Activated naive CD4-positive, alpha-beta T cell treated with anti-CD3 and anti-CD28 coated beads, Interleukin-2, amount 10 ng/mL, durations not matched to agents 7 days and 5 days (primary cell): ENCODE results near the gene GMDS.

Source experiments
- CTCF ChIA-PET: fragments of 350-600 bp; sonication (Branson Sonifier 250); formaldehyde crosslinking; loops from one replicate; lab custom pipeline; 2021; ENCODE audit warnings: antibody characterized with exemption; lab: Charles Lee
- DNase-seq: peaks from one replicate; pipeline ENCODE4 v3.0.0-alpha.2; 2020
- H3K27ac Mint-ChIP-seq: one replicate; pipeline ENCODE4 v1.8.0; 2021; ENCODE audit warnings: mild to moderate bottlenecking, moderate library complexity, mixed read lengths
- H3K27me3 Mint-ChIP-seq: one replicate; pipeline ENCODE4 v1.8.0; 2021; ENCODE audit warnings: mild to moderate bottlenecking, mixed read lengths
- H3K36me3 Mint-ChIP-seq: one replicate; pipeline ENCODE4 v1.8.0; 2021; ENCODE audit warnings: mixed read lengths
- H3K4me1 Mint-ChIP-seq: one replicate; pipeline ENCODE4 v1.8.0; 2021; ENCODE audit warnings: mixed read lengths
- H3K4me3 Mint-ChIP-seq: one replicate; pipeline ENCODE4 v1.8.0; 2021; ENCODE audit warnings: mild to moderate bottlenecking, moderate library complexity, mixed read lengths
- H3K9me3 Mint-ChIP-seq: one replicate; pipeline ENCODE4 v1.8.0; 2021; ENCODE audit warnings: mixed read lengths

GMDS gene

DNA sequence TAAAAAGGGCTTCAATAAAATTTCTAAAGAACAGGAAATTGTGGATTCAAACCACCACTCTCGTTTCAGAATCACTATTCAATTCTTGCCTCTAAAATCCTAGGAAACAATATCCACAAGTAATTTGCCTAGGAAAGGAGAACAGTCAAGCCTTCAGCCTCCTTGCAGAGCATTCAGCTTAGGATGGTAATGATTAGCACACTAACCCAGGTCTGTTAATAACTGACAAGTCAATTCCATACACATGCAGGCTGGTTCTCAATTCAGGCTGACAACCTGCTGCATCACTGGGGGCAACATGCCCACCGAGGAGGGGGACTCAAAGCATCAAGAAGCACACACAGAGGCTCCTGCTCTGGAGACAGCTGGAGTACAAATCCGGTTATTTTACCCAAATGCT lies 57.6 kb downstream of the GMDS start:
- CTCF ChIA-PET, result interaction anchor here (1.0 to 1.6 kb wide), 3 partner anchors 7 to 592 kb away, joined by 4 read pairs; no protein-coding TSS in a partner anchor
- Mint-ChIP-seq H3K4me3 (no peak overlapping the region), H3K27me3 (no peaks in the 10 kb centered on the region), H3K9me3 (no peaks in the 10 kb centered on the region), H3K27ac (no peak overlapping the region), H3K36me3 (peaks cover 2% of the 10 kb centered on the region), H3K4me1 (peaks cover 2% of the 10 kb centered on the region)
- no peak for DNase-seq

GRCh38 chr6:2186516-2186915 lies 58.9 kb downstream of the GMDS start:
- H3K4me1 Mint-ChIP-seq, result peaks cover 2% of the 10 kb centered on the region
- no peak for DNase-seq
- H3K4me3 Mint-ChIP-seq, result no peak overlapping the region
- H3K27ac Mint-ChIP-seq, result no peak overlapping the region
- no peaks in the 10 kb centered on the region for H3K36me3 Mint-ChIP-seq
- H3K27me3 Mint-ChIP-seq, result no peaks in the 10 kb centered on the region
- H3K9me3 Mint-ChIP-seq, result no peaks in the 10 kb centered on the region
- CTCF ChIA-PET, result interaction anchor here (1.1 kb wide), 1 partner anchor 591 kb away, joined by 4 read pairs; no protein-coding TSS in a partner anchor

GRCh38 chr6:2185466-2185865 lies 59.9 kb downstream of the GMDS start:
- H3K9me3 Mint-ChIP-seq, result no peaks in the 10 kb centered on the region
- H3K4me1 Mint-ChIP-seq, result peaks cover 2% of the 10 kb centered on the region
- H3K27me3 Mint-ChIP-seq, result no peaks in the 10 kb centered on the region
- H3K4me3 Mint-ChIP-seq, result no peak overlapping the region
- no peak for DNase-seq
- no peak overlapping the region for H3K27ac Mint-ChIP-seq
- CTCF ChIA-PET, result interaction anchor here (1.2 kb wide), 1 partner anchor 25 kb away, joined by 3 read pairs; no protein-coding TSS in a partner anchor
- no peaks in the 10 kb centered on the region for H3K36me3 Mint-ChIP-seq

- CTCF ChIA-PET, result interaction anchor here (1.1 to 1.2 kb wide), 2 partner anchors 25 to 450 kb away, joined by 3 read pairs; no protein-coding TSS in a partner anchor
- no peak overlapping the region for H3K27ac Mint-ChIP-seq
Observed at GRCh38 chr6:2184700-2185455, 60.5 kb downstream of the GMDS start.

DNA sequence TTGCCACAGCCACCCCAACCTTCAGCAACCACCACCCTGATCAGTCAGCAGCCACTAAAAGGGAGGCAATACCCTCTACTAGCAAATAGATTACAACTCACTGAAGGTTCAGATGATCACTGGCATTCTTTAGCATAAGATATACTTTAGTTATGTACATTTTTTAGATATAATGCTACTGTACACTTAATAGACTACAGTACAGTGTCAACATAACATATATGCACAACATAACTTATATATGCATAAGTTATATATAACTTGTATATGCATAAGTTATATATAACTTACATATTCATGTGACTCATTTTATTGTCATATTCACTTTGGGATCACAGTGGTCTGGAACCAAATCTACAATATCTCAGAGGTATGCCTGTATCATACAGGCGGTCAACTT lies 61.7 kb downstream of the GMDS start:
- no peak for DNase-seq
- Mint-ChIP-seq H3K9me3 (no peaks in the 10 kb centered on the region), H3K27me3 (no peaks in the 10 kb centered on the region), H3K27ac (no peak overlapping the region), H3K4me3 (no peak overlapping the region), H3K4me1 (peaks cover 2% of the 10 kb centered on the region), H3K36me3 (no peaks in the 10 kb centered on the region)
- CTCF ChIA-PET, result interaction anchor here (1.1 kb wide), 1 partner anchor 451 kb away, joined by 3 read pairs; no protein-coding TSS in a partner anchor

More at GRCh38 chr6:2184700-2185455, 60.5 kb downstream of the GMDS start:
- H3K4me1 Mint-ChIP-seq, result peaks cover 2% of the 10 kb centered on the region
- H3K36me3 Mint-ChIP-seq, result no peaks in the 10 kb centered on the region
- H3K9me3 Mint-ChIP-seq, result no peaks in the 10 kb centered on the region
- DNase-seq, result no peak
- no peak overlapping the region for H3K4me3 Mint-ChIP-seq
- H3K27me3 Mint-ChIP-seq, result no peaks in the 10 kb centered on the region

DNA sequence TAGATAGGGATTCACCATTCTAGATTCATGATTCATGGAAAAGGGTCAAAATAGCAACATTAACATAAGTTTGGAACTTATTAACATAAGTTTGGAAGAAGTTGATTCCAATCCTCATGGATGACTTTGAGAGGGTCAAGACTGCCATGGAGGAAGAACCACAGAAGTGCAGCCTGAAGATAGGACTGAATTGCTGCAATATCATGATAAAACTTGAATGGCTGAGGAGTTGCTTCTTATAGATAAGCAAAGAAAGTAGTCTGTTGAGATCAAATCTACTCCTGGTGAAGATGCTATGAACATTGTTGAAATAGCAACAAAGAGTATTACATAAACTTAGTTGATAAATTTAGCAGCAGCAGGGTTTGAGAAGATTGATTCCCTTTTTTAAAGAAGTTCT lies 62.2 kb downstream of the GMDS start:
- CTCF ChIA-PET, result no interaction called here
- Mint-ChIP-seq H3K4me1 (peaks cover 2% of the 10 kb centered on the region), H3K4me3 (no peak overlapping the region), H3K36me3 (no peaks in the 10 kb centered on the region), H3K27me3 (no peaks in the 10 kb centered on the region), H3K27ac (no peak overlapping the region), H3K9me3 (peaks cover 3% of the 10 kb centered on the region)
- DNase-seq, result no peak

GRCh38 chr6:2182251-2182650 lies 63.2 kb downstream of the GMDS start:
- Mint-ChIP-seq H3K36me3 (no peaks in the 10 kb centered on the region), H3K4me1 (no peaks in the 10 kb centered on the region), H3K27ac (no peak overlapping the region), H3K9me3 (peaks cover 11% of the 10 kb centered on the region), H3K27me3 (no peaks in the 10 kb centered on the region), H3K4me3 (no peak overlapping the region)
- DNase-seq, result no peak
- CTCF ChIA-PET, result interaction anchor here (0.8 kb wide), 2 partner anchors 88 to 170 kb away, joined by 3 read pairs; no protein-coding TSS in a partner anchor

DNA sequence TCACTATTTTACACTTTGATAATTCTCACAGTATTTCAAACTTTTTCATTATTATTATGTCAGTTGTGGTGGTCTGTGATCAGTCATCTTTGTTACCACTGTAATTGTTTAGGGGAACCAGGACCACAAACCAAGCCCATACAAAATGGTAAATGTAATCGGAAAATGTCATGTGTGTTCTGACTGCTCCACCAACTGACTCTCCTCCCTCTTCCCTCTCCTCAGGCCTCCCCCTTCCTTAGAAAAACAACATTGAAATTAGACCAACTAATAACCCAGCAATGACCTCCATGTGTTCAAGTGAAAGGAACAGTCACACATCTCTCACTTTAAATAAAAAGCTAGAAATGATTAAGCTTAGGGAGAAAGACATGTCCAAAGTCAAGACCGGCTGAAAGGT lies 63.8 kb downstream of the GMDS start:
- Mint-ChIP-seq H3K27me3 (no peaks in the 10 kb centered on the region), H3K27ac (no peak overlapping the region), H3K4me3 (no peak overlapping the region), H3K4me1 (no peaks in the 10 kb centered on the region), H3K9me3 (peaks cover 11% of the 10 kb centered on the region), H3K36me3 (no peaks in the 10 kb centered on the region)
- CTCF ChIA-PET, result no interaction called here
- no peak for DNase-seq

DNA sequence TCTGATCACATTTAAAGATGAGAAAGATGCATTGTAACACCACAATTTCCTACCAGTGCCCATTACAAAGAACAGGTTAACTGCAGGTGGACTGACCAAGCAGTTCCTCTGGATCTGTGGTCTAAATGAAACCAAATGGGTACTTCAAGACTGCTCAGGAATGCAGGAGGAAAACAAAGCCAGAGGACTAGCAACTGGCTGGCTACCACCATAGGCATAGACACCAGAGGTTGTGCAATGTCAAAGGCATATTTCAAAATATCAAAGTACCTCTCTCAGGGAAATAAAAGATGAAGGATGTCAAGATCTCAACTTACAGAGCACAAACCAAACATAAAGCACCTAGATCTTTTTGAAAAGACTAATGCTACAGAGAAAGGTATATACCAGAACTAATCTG lies 65.5 kb downstream of the GMDS start:
- H3K4me1 Mint-ChIP-seq, result no peaks in the 10 kb centered on the region
- peaks cover 11% of the 10 kb centered on the region for H3K9me3 Mint-ChIP-seq
- CTCF ChIA-PET, result no interaction called here
- no peak overlapping the region for H3K27ac Mint-ChIP-seq
- H3K4me3 Mint-ChIP-seq, result no peak overlapping the region
- H3K27me3 Mint-ChIP-seq, result no peaks in the 10 kb centered on the region
- no peaks in the 10 kb centered on the region for H3K36me3 Mint-ChIP-seq
- DNase-seq, result no peak

GRCh38 chr6:2179241-2179640 lies 66.2 kb downstream of the GMDS start:
- peaks cover 11% of the 10 kb centered on the region for H3K9me3 Mint-ChIP-seq
- no peak overlapping the region for H3K4me3 Mint-ChIP-seq
- CTCF ChIA-PET, result no interaction called here
- no peak for DNase-seq
- no peaks in the 10 kb centered on the region for H3K4me1 Mint-ChIP-seq
- no peaks in the 10 kb centered on the region for H3K27me3 Mint-ChIP-seq
- no peaks in the 10 kb centered on the region for H3K36me3 Mint-ChIP-seq
- no peak overlapping the region for H3K27ac Mint-ChIP-seq

DNA sequence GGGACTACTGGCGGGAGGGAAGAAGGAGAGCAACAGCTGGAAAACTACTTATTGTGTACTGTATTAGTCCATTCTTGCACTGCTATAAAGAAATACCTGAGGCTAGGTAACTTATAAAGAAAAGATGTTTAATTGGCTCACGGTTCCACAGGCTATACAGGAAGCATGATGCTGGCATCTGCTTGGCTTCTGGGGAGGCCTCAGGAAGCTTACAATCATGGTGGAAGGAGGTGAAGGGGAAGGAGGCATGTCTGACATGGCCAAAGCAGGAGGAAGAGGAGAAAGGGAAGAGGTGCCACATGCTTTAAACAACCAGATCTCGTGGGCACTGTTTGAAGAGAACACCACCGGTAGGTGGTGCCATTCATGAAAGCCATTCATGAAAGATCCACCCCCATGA lies 67.3 kb downstream of the GMDS start:
- Mint-ChIP-seq H3K36me3 (no peaks in the 10 kb centered on the region), H3K27ac (no peak overlapping the region), H3K27me3 (no peaks in the 10 kb centered on the region), H3K4me3 (no peak overlapping the region), H3K9me3 (peaks cover 11% of the 10 kb centered on the region), H3K4me1 (no peaks in the 10 kb centered on the region)
- DNase-seq, result no peak
- CTCF ChIA-PET, result no interaction called here

GRCh38 chr6:2175825-2176224 lies 69.6 kb downstream of the GMDS start:
- H3K4me3 Mint-ChIP-seq, result no peak overlapping the region
- H3K27me3 Mint-ChIP-seq, result no peaks in the 10 kb centered on the region
- H3K9me3 Mint-ChIP-seq, result peaks cover 11% of the 10 kb centered on the region
- no peaks in the 10 kb centered on the region for H3K36me3 Mint-ChIP-seq
- no peak overlapping the region for H3K27ac Mint-ChIP-seq
- no peak for DNase-seq
- CTCF ChIA-PET, result no interaction called here
- no peaks in the 10 kb centered on the region for H3K4me1 Mint-ChIP-seq

DNA sequence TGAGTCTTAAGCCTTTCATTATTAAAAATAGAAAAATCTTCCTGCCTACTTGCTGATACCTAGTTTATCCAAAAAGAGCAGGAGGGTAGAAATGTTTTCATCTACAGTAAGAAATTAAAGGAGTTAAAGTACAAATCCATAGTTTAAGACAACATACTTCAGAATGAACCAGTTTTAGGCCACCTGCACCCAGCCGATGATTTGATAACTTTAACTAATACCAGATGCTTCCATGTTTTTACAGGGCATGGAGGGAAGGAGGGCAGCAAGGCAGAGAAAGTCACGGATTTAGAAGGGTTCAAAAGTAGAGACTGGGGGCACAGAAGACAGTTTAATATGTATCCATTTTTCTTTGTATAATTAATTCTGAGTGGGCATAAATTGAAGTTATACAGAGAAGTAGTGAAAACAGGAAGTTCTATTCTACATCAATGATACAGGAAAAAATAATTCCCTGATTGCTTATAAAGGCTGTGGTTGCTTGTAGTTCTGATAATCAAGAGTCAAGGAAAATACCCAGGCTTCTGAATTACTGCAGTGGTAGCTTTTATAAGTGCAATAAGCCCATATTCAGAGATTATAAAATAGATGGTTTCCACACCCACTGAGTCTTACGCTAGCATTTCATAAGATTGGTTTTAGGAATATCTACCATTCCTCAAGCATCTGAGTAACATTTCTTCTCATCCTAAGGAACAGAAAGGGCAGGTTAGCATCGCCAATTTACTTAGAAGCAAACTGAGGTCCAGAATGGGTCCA lies 72.0 kb downstream of the GMDS start:
- DNase-seq, result no peak
- H3K9me3 Mint-ChIP-seq, result peaks cover 10% of the 10 kb centered on the region

GRCh38 chr6:2171728-2172127 lies 73.7 kb downstream of the GMDS start:
- no peak overlapping the region for H3K4me3 Mint-ChIP-seq
- H3K4me1 Mint-ChIP-seq, result no peaks in the 10 kb centered on the region
- CTCF ChIA-PET, result no interaction called here
- no peaks in the 10 kb centered on the region for H3K9me3 Mint-ChIP-seq
- no peak for DNase-seq
- H3K27me3 Mint-ChIP-seq, result no peaks in the 10 kb centered on the region
- no peaks in the 10 kb centered on the region for H3K36me3 Mint-ChIP-seq
- no peak overlapping the region for H3K27ac Mint-ChIP-seq

More for the DNA sequence above, 72.0 kb downstream of the GMDS start:
- no peaks in the 10 kb centered on the region for H3K4me1 Mint-ChIP-seq
- H3K27me3 Mint-ChIP-seq, result no peaks in the 10 kb centered on the region
- H3K4me3 Mint-ChIP-seq, result no peak overlapping the region
- CTCF ChIA-PET, result no interaction called here
- no peaks in the 10 kb centered on the region for H3K36me3 Mint-ChIP-seq
- no peak overlapping the region for H3K27ac Mint-ChIP-seq
